Measurements from ENCODE around the gene TRAF2.

TRAF2 gene

DNA sequence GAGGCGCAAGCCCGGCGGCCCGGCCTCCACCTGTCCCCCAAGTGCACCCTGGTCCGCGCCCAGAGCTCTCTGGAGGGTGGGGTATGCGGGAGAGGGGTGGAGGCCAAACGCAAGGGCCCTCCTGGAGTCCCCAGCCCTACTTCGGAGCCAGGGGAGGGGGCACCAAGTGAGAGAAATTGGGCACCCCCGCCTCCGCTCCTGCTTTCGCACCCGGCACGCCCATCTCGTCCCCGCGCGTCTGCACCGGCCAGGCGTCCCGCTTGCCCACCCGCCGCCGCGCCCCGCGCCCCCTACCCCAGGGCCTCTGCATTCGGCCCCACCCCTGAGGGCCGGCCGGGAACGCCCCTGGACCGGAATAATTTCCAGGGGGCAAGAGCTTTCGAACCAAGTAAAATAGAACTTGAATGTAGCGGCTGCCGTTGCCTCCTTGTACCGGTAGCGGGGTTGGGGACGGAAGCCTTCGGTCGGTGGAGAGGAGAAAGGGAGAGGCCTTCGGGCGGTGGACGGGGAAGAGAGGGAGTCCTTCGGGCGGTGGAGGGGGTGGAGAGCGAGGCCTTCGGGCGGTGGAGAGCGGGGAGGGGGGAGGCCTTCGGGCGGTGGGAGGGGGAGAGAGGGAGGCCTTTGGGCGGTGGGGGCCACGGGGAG lies 37.8 kb upstream of the TRAF2 start:
- Mint-ChIP-seq H3K27ac (peak overlapping the region; percentile 94 to 98 (median 98)), H3K36me3 (ENCODE audit: low read depth) (no peaks in the 10 kb centered on the region), H3K4me3 (peak overlapping the region; percentile 95 to 97 (median 96)), H3K27me3 (ENCODE audit: low read depth) (no peaks in the 10 kb centered on the region), H3K9me3 (no peaks in the 10 kb centered on the region), H3K4me1 (no peaks in the 10 kb centered on the region)
- TF ChIP-seq, protein P1, sequence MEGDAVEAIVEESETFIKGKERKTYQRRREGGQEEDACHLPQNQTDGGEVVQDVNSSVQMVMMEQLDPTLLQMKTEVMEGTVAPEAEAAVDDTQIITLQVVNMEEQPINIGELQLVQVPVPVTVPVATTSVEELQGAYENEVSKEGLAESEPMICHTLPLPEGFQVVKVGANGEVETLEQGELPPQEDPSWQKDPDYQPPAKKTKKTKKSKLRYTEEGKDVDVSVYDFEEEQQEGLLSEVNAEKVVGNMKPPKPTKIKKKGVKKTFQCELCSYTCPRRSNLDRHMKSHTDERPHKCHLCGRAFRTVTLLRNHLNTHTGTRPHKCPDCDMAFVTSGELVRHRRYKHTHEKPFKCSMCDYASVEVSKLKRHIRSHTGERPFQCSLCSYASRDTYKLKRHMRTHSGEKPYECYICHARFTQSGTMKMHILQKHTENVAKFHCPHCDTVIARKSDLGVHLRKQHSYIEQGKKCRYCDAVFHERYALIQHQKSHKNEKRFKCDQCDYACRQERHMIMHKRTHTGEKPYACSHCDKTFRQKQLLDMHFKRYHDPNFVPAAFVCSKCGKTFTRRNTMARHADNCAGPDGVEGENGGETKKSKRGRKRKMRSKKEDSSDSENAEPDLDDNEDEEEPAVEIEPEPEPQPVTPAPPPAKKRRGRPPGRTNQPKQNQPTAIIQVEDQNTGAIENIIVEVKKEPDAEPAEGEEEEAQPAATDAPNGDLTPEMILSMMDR (IDR thresholded peaks at IDR 0.05; ENCODE audit: unreplicated experiment in 3 of 3) = peak in 1 of 3 experiments; percentile 10

DNA sequence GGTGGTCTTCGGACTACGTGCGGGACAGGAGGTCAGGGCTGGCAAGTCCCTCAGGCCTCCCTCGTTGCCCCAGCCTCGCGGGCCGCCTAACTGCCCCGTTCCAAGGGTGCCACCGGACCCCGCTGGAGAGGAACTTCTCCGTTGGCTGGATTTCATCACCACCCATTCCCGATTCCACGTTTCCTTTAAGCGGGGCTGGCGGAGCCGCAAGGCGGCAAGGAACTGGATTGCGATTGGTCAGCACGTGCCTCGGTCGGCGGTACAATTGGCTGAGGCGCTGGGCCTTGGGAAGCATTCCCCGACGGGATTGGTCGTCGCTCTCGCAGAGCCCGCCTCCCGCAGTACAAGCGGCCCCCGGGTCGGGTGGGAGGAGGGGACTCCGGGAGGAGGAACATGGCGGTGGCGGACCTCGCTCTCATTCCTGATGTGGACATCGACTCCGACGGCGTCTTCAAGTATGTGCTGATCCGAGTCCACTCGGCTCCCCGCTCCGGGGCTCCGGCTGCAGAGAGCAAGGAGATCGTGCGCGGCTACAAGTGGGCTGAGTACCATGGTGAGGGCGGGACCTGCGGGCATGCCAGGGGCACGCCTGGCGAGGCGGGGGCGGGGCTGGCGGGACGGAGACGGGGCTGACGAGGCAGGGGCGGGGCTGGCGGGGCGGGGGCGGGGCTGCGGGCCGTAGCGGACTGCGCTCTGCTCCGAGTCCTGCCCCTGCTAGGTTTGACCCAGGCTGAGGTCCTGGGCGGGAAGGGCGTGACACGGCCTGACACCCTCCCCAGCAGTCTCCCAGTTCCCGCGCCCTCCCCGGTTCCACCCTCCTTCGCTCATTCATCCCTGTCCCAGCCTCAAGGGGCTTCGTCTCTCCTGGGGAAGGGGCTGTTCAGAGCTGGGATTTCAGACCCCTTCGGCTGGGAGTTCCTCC lies 37.0 kb upstream of the TRAF2 start, which contains the start of gene PHPT1:
PHPT1 (plus strand) TSS at position 372 of the 922 bp plus-strand sequence; CDS start at position 394, 22 bp downstream.
- H3K27me3 Mint-ChIP-seq (ENCODE audit: low read depth) = no peaks in the 10 kb centered on the region
- H3K4me3 Mint-ChIP-seq = peak within 1 kb of the TSS; percentile 95 to 97 (median 96)
- H3K4me1 Mint-ChIP-seq = no peaks in the 10 kb centered on the region
- H3K36me3 Mint-ChIP-seq (ENCODE audit: low read depth) = no peaks in the 10 kb centered on the region
- H3K9me3 Mint-ChIP-seq = no peaks in the 10 kb centered on the region
- TF ChIP-seq, protein P1 (IDR thresholded peaks at IDR 0.05; ENCODE audit: unreplicated experiment in 3 of 3) = no peak
- H3K27ac Mint-ChIP-seq = peak within 1 kb of the TSS; percentile 94 to 98 (median 98)

DNA sequence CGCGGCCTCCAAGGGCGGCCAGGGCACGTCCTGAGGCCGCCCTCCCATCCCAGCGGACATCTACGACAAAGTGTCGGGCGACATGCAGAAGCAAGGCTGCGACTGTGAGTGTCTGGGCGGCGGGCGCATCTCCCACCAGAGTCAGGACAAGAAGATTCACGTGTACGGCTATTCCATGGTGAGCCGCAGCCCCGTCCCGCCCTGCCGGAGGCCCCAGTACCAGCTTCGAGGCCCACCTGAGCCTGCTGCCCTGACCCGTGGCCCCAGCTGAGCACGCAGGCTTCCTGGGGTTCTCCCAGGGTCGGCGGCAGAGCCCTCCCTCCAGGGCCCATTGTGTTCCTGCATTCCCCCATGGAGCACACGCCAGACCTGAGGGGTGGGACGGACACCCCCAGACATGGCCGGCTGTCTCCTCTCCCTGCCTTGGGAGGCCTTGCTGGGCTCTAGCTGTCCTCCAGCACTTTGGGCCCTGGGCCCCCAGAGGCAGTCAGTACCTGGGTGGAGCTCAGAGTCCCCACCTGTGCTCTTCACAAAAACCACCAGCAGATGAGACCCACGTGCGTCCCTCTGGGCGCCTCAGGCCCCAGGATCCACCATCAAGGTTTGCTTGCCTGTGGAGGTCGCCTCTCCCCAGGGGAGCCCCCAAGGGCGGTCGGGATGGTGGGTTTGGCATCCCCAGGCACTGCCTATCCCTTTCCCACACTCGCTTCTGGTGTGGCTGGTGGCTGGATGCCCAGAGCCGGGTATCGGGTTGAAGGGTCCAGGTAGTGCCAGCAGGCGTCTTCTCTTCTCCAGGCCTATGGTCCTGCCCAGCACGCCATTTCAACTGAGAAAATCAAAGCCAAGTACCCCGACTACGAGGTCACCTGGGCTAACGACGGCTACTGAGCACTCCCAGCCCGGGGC lies 36.1 kb upstream of the TRAF2 start:
- H3K4me3 Mint-ChIP-seq = peak overlapping the region; percentile 95 to 97 (median 96)
- no peaks in the 10 kb centered on the region for H3K27me3 Mint-ChIP-seq (ENCODE audit: low read depth)
- H3K27ac Mint-ChIP-seq = peak overlapping the region; percentile 64 to 98 (median 94)
- H3K4me1 Mint-ChIP-seq = no peaks in the 10 kb centered on the region
- H3K9me3 Mint-ChIP-seq = no peaks in the 10 kb centered on the region
- TF ChIP-seq, protein P1 (IDR thresholded peaks at IDR 0.05; ENCODE audit: unreplicated experiment in 3 of 3) = no peak
- H3K36me3 Mint-ChIP-seq (ENCODE audit: low read depth) = no peaks in the 10 kb centered on the region

DNA sequence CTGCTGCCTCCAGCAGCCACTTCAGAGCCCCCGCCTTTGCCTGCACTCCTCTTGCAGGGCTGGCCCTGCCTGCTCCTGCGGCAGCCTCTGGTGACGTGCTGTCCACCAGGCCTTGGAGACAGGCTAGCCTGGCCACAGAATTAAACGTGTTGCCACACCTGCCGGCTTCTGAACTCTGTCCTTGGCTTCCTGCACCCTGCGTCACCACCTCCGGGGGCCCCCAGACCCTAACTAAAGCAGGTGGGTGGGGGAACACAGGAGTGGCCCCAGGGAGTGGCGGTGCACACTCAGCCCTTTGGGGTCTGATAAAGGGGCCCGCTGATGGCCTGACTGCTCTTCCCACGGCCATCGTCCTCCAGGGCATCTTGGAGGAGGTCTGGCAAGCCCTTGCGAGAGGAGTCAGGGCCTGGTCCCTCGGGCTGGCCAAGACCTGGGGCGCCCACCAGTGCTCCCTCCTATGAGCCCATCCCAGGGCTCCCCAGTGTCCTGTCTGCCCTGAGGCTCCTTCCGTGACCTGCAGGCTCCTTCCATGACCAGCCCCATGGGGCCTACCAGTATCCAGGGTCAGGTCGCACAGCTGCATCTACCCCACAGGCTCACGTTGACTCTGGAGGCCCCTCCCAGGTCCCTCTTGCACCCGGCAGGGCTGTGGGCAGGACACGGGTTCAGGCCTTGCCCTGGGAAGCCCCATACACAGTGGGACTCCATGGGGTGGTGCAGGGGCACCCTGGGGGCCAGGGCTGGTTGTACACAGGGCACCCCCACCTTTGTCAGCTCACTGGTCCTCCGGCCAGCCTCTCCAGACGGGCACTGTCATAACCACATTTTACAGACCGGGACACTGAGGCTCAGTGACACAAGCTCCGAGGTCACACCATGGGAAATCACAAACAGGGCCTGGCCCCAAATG lies 35.2 kb upstream of the TRAF2 start:
- Mint-ChIP-seq H3K27me3 (ENCODE audit: low read depth) (no peaks in the 10 kb centered on the region), H3K36me3 (ENCODE audit: low read depth) (no peaks in the 10 kb centered on the region), H3K4me3 (peak overlapping the region; percentile 67 to 97 (median 74)), H3K27ac (no peak overlapping the region), H3K4me1 (no peaks in the 10 kb centered on the region), H3K9me3 (no peaks in the 10 kb centered on the region)
- TF ChIP-seq, protein P1 (IDR thresholded peaks at IDR 0.05; ENCODE audit: unreplicated experiment in 3 of 3) = no peak
